Activated T-helper 1 cell treated with anti-CD3 and anti-CD28 coated beads, Interleukin-2, amount 50 U/mL, for 16 hours (primary cell): ENCODE measurements around the gene GPRC5C.
"Not testable (repeated sequence)": the region's sequence is repeated elsewhere in the genome, so short reads cannot be mapped to it uniquely, and the experiment has no call there.

Experiments
- DNase-seq, 2 donors: peaks; one replicate each; pipeline ENCODE4 v3.0.0-alpha.2; 2020; ENCODE audit warnings: low read depth in 1 of 2, low spot score in 1 of 2

GPRC5C gene

GRCh38 chr17:74404789-74405188 is 27.1 kb upstream of the GPRC5C start:
- no peak for DNase-seq

DNA sequence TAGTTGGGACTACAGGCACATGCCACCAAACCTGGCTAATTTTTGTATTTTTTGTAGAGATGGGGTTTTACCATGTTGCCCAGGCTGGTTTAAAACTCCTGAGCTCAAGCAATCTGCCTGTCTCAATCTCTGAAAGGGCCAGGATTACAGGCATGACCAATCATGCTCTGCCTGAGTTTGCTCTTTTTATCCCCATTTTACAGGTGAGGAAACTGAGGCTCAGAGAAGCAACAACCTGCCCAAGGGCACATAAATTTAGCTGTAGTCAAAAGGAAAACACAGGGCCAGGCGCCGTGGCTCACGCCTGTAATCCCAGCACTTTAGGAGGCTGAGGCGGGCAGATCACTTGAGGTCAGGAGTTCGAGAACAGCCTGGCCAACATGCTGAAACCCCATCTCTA is 26.6 kb upstream of the GPRC5C start:
- DNase-seq: not testable (repeated sequence)

DNA sequence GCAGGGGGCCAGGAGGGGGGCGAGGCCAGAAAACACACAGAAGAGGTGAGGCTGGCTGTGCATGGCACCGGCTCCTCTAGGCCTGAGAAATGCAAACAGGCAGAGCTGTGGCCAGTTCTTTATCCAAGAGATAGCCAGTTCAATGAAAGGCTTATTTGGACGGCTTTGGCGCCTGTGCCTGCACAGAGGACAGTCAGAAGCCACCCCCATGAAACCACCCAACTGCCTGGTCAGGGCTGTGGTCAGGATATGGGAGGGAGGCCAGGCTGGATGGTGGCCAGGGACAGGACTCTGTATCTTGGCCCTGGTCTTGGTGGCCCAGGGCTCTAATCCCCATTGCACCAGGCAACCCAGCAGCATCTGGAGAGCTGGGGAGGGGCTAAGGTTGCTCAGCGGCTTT is 24.5 kb upstream of the GPRC5C start:
- no peak for DNase-seq

DNA sequence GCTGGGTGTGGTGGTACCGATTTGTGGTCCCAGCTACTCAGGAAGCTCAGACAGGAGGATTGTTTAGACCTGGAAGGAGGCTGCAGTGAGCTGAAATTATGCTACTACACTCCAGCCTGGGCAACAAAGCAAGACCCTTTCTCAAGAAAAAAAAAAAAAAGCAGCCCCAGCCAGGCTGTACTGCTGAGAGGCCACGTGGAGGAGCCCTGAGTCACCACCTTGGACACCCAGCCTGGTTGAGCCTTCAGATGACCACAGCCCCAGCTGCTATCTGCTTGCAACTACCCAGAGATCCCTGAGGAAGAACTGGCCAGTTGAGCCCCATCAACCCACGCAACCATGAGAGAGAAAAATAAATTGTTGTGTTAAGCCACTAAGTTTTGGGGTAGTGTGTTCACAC is 23.6 kb upstream of the GPRC5C start:
- DNase-seq: no peak

GRCh38 chr17:74408815-74409214 is 23.1 kb upstream of the GPRC5C start:
- DNase-seq: no peak

- no peak for DNase-seq
Measured at GRCh38 chr17:74410001-74410443, 21.9 kb upstream of the GPRC5C start.

DNA sequence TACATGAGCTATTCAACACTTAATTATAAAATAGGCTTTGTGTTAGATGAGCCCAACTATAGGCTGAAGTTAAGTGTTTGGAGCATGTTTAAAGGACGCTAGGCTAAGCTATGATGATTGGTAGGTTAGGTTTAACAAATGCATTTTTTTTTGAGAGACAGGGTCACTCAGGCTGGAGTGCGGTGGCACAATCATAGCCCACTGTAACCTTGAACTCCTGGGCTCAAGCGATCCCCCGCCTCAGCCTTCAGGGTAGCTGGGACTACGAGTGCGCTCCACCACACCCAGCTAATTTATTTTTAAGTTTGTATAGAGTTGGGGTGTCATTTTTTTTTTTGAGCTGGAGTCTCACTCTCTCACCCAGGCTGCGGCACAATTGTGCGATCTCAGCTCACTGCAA is 19.3 kb upstream of the GPRC5C start:
- no peak for DNase-seq

- DNase-seq: no peak
Measured at GRCh38 chr17:74413491-74413890, 18.4 kb upstream of the GPRC5C start.

DNA sequence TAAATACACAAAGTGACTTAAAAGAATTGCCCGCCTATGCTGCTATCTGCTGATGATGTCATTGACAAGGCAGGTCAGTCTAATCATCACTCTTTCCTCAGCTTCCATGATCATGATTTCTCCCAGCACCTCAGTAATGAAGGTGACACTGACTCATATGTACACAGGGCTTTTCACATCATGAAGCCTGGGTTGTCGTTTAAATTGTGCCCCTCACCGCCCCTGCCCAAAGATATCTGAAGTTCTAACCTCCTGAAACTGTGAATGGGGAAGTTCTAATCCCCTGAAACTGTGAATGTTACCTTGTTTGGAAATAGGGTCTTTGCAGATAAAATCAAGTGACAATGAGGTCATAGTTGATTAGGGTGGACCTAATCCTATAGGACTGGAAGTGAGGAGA is 17.4 kb upstream of the GPRC5C start:
- DNase-seq: no peak

DNA sequence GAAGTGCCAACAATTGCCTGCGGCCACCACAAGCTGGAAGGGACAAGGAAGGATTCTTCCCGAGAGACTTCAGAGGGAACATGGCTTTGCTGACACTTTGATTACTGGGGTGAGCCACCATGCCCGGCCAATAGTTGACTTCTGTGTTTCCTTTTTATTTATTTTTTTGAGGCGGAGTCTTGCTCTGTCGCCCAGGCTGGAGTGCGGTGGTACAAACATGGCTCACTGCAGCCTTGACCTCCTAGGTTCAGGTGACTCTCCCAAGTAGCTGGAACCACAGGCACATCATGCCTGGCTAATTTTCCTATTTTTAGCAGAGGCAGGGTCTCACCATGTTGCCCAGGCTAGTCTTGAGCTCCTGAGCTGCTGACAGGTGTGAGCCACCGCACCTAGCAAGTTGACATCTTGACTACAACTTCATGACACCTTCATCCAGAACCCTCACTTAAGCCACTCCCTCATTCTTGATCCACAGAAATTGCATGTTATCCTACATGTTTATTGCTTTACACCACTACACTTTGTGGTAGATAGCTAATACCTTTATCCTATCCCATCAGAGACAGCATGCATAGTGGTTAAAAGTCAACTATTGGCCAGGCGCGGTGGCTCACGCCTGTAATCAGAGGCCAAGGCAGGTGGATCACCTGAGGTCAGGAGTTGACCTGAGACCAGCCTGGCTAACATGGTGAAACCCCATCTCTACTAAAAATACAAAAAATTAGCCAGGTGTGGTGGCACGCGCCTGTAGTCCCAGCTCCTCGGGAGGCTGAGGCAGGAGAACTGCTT is 16.1 kb upstream of the GPRC5C start:
- no peak for DNase-seq

DNA sequence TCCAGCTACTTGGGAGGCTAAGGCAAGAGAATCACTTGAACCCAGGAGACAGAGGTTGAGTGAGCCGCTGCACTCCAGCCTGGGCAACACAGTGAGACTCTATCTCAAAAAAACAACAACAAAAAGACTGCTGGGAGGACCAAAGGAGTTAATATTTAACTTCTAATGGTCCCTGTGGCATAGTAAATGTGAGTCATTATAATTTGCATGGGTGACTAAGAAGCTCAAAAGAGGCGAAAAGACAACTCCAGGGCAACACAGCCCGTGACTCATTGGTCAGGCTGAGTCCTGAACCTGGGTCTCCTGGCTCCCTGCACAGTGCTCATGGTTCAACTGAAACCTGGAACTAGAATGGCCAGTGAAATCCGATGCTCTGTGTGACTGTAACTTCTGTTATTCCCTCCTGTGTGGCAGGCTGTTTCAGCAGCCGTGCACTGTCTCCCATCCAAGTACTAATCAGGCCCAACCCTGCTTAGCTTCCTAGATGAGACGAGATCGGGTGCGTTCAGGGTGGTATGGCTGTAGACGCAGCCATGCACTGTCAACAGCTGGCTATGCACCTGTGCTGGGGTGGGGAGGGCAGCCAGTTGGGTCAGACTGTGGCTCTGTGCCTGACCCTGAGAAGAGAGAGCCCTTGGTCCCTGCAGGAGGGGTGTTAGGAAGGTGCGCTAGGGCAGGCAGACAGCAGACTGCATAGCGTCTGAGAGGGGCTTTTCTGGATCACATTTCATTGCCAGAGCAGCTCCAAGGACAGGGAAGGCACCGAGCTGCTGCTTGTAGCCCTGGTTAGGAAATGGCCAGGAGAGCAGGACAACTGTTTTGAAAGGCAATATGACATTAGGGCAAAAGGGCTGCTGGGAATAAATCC is 14.5 kb upstream of the GPRC5C start:
- DNase-seq: no peak

DNA sequence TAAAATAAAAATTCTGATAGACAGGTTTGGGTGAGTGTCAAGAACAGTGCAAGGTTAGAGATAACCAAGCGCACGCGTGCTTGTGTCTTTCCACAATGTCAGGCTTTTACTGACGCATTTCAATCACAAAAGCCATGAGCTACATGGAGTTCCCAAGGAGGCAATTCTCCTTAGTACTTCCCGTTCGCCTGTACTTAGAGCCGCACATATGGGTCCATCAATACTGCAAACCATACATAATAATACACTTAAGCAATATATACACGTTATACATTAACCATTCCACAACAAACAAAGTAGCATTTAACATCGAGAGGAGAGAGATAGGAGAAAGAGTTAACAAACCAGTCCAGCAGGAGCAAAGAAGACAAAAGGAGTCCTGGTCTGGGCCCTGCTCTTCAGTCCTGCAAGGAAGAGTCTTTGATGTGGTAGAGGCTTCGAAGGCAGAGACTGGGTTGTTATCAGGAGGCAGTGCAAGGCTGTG is 11.9 kb upstream of the GPRC5C start:
- no peak for DNase-seq

GRCh38 chr17:74424117-74424516 is 7.8 kb upstream of the GPRC5C start:
- no peak for DNase-seq

DNA sequence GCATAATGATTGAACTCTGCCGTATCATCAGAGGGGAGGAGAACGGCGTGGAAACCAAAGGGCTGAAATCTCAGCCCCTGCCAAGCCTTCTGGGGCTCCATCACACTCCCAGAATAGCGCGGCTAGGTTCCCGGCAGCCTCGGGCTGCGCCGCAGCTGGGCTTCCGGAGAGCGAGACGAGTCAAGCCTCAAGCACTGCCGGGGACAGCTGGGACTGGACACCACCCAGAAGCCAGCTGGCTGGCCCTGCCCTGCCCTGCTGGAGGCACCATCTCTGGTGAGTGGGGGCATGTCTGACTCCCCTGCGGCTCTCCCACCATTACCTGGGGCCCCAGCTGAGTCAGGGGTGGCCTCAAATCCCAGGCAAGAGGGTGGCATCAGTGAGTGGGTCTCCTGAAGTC is 7.2 kb upstream of the GPRC5C start:
- DNase-seq: no peak

DNA sequence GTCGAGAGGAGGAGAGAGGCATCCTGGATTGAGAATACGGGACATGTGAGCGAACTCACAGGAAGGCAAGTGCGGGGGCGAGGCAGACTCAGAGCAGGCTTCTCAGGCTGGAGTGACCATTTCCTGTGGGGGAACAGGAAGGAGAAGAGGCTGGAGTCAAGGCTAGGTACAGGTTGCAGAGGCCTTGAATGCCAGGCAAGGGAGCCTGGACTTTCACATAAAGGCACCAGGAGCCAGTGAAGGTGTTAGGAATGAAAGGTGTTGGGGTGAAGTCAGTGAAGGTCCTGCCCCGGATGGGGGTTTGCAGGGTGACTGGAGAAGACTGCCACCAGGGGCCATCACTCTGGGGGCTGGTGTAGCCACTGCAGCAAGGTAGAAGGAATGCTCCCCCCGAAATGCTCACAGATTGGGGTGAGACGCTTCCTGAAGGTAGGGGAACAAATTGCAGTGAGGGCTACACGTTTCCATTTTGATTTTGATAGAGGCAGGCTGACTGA is 5.3 kb upstream of the GPRC5C start:
- DNase-seq: no peak

DNA sequence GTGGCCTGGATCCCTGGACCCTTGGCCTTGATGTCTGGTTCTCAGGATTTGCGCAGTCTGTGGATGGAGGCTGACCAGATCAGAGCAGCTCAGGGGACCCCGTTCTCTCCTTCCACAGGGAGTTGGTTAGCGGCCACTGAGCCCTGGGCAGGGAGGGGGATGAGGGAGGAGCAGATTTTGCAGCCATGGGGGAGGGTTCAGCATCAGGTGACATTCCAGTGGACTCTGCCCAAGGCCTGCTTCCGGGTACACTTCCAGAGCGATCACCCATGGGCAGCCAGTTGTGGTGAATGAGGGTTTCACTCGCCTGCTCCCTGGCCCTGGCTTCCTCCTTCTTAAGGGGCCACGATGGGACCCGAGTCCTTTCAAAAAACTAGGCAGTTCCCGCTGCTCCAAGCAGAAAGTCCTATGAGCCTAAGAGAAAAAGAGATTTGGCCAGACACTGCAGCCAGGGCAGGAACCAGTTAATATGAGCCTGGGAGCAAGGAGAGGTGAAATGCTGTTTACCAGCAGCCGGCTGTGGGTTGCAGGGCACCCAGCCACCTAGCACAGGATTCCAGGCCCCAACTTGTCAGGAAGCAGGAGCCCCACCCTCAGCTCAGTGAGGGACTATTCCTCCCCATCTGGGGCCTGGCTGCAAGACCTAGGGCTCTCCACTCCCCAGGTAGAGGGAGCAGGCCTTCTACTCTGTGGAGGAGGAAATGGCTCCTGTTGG is 4.7 kb upstream of the GPRC5C start:
- no peak for DNase-seq

DNA sequence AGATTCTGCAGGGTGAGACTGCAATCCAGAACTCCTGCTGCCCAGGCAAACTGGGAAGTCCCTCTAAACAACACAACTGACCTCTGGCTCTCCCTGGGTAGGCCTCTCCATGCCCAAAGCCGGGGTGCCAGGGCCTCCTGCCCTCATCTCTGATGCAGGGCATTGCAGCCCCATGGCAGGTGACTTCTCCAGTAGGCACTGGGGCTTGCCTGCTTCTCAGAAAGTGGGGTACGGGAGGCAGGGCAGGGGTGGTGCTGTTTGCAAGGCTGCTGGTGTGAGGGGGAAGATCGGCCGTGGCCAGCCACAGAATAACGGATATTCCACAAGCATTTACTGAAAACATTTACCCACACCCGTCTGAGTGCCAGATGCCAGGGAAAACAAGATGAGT is 4.1 kb upstream of the GPRC5C start:
- DNase-seq: no peak

DNA sequence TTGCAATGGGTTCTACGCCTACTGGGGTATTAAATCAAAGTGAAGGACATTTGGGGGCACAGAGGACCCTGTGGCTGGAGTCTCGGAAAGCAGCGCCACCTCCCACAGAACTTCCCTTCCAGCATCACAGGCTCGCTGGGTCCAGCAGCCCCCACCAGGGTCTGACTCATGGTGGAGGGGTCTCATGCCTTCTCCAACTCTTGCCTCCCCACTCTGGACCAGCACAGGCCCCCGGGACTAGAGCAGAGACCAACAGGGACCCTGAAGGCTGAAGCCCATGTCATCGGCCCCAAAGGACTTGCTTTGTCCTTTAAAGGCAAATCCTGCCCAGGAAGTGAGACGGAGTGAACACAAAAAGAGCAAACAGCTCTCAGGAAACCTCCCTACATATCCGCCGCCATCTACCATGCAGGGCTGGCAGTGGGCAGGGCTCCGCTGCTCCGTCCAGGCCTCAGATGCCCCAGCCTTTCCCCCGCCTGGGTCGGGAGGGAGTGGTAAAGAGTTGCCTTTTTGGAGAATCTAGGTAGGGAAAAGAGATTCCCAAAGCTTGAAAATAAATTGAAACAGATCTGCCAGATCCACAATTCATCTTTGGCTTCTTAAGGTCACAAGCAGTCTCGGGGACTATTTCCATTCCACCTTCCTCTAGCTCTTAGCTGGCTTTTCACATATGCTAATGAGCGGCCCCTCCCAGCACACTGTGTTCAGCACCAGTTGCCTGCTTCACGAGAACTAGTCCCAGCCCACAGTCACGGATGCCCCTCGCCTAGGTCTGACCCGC is 2.1 kb upstream of the GPRC5C start:
- DNase-seq: no peak

DNA sequence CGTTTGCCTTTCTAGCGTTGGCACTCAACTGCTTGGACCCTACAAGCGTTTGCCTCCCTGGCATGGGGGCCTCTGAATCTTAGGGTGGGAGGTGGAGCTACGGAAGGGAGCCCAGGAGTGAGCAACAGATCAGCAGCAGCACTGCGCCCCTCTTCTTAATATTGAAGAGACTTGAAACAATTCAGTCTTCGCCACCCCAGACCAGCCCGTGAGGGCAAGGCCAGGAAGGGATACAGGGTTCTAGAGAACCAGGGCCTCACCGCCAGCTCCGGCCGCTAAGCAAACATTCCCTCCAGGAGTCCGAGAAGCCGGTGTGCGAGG is 1.5 kb upstream of the GPRC5C start:
- no peak for DNase-seq

GRCh38 chr17:74430706-74431567 is 951 bp upstream of the GPRC5C start:
- no peak for DNase-seq
